GM12865 (cell line): ENCODE data around the gene NUP98.
"Not testable (repeated sequence)": the region's sequence is repeated elsewhere in the genome, so short reads cannot be mapped to it uniquely, and the experiment has no call there.

Source experiments
- DNase-seq: peaks from one replicate; pipeline ENCODE4 v3.0.0; 2010; ENCODE audit warnings: low read depth
- H3K4me3 ChIP-seq: 2 replicates; pipeline ENCODE4 v1.5.1; 2011; ENCODE audit warnings: mild to moderate bottlenecking, low read depth, low read length, control low read depth
- TF ChIP-seq, protein P1 (sequence below): IDR thresholded peaks from 2 replicates; pipeline ENCODE4 v1.5.1; 2011; ENCODE audit warnings: low read length, control low read depth, low read depth, inconsistent platforms; ENCODE audit not compliant: insufficient read depth; ENCODE audit errors: missing control alignments

The NUP98 gene

DNA sequence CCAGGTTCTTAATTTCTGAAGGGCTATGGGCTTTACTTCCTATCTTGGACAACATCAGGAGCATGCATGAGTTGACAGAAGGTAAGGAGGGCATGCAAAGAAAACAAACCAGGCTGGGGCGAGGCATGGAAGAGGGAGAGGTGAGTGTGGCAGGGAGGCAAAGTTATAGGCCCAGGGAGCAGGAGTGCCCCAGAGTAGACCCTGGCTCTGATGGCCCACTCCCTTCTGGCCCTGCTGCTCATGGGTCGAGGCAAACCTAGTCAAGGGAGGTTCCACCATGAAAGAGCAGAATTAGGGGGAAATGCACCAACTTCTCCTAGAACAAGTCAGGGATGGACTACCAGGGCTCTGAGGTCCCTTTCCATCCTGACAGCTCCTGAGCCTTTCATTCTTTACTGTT lies 136.4 kb downstream of the NUP98 start:
- H3K4me3 ChIP-seq = no peak overlapping the region
- no peak for DNase-seq
- TF ChIP-seq, protein P1, sequence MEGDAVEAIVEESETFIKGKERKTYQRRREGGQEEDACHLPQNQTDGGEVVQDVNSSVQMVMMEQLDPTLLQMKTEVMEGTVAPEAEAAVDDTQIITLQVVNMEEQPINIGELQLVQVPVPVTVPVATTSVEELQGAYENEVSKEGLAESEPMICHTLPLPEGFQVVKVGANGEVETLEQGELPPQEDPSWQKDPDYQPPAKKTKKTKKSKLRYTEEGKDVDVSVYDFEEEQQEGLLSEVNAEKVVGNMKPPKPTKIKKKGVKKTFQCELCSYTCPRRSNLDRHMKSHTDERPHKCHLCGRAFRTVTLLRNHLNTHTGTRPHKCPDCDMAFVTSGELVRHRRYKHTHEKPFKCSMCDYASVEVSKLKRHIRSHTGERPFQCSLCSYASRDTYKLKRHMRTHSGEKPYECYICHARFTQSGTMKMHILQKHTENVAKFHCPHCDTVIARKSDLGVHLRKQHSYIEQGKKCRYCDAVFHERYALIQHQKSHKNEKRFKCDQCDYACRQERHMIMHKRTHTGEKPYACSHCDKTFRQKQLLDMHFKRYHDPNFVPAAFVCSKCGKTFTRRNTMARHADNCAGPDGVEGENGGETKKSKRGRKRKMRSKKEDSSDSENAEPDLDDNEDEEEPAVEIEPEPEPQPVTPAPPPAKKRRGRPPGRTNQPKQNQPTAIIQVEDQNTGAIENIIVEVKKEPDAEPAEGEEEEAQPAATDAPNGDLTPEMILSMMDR = no peak

DNA sequence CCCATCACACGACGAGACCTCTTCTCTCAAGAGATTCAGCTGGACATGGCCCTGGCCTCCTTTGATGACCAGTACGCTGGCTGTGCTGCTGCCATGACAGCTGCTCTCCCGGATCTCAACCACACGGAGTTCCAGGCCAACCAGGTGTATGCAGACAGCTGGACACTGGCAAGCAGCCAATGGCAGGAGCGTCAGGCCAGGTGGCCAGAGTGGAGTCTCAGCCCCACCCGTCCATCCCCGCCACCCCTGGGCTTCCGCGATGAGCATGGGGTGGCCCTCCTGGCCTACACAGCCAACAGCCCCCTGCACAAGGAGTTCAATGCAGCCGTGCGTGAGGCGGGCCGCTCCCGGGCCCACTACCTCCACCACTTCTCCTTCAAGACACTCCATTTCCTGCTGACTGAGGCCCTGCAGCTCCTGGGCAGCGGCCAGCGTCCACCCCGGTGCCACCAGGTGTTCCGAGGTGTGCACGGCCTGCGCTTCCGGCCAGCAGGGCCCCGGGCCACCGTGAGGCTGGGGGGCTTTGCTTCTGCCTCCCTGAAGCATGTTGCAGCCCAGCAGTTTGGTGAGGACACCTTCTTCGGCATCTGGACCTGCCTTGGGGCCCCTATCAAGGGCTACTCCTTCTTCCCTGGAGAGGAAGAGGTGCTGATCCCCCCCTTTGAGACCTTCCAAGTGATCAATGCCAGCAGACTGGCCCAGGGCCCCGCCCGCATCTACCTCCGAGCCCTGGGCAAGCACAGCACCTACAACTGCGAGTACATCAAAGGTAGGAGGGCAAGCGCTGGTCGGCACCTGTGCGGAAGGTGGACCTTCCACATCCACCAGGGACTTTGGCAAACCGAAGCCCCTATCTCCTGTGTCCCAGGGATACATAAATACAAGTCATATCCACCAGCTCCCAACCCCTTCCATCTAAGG lies 137.5 kb downstream of the NUP98 start:
- no peak for DNase-seq
- TF ChIP-seq, protein P1 = no peak
- no peak overlapping the region for H3K4me3 ChIP-seq

DNA sequence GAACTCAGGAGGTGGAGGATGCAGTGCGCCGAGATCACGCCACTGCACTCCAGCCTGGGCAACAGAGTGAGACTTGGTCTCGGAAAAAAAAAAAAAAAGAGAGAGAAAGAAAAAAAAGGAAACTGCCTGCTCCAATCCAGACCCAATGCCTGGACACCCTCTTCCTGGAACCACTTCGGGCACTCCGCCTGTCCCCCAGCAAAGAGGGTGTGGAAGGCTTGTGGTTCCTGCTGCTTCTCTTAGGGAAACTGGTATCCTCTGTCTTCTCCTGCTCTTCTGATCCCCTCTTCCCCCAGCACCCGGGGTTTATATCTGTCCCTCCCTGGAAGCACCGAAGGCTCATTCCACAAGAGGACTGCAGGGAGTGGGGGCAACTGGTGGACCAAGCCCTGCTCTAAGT lies 139.1 kb downstream of the NUP98 start:
- TF ChIP-seq, protein P1 = no peak
- no peak for DNase-seq
- H3K4me3 ChIP-seq = no peak overlapping the region

DNA sequence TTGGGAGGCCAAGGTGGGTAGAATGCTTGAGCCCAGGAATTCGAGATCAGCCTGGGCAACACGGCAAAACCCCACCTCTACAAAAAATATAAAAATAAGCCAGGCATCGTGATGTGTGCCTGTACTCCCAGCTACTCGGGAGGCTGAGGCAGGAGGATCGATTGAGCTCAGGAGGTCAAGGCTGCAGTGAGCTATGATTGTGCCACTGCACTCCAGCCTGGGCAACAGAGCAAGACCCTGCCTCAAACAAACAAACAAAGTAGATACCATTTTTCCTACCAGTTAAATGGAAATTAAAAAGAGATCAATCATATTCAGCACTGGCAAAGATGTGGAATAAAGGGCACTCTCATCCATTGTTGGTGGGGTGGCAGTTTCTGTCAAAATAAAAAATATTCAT lies 140.0 kb downstream of the NUP98 start:
- not testable (repeated sequence) for H3K4me3 ChIP-seq, DNase-seq

DNA sequence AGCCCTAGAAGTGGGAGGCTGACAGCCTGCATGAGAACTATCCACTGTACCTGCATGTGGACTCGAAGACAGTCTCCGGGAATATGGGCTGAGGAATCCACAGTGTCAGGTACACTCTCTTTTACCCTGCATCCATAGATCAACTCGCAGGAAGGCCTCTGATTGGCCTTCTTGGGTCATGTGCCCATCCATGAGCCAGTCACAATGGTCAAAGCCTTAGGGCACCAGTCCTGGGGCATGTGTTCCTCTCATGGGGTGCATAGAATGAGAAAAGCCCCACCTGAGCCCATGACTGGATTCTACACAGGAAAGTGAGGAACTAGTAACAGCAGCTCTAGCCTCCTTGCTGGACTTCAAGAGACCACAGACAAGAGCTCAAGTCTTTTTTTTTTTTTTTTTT lies 141.8 kb downstream of the NUP98 start:
- no peak for DNase-seq
- no peak overlapping the region for H3K4me3 ChIP-seq
- TF ChIP-seq, protein P1 = no peak

- not testable (repeated sequence) for H3K4me3 ChIP-seq, DNase-seq
Measured at GRCh38 chr11:3652514-3652913, 144.8 kb downstream of the NUP98 start.

GRCh38 chr11:3649374-3649773 lies 148.0 kb downstream of the NUP98 start:
- not testable (repeated sequence) for H3K4me3 ChIP-seq, DNase-seq

GRCh38 chr11:3648843-3649242 lies 148.5 kb downstream of the NUP98 start:
- H3K4me3 ChIP-seq, DNase-seq: not testable (repeated sequence)

DNA sequence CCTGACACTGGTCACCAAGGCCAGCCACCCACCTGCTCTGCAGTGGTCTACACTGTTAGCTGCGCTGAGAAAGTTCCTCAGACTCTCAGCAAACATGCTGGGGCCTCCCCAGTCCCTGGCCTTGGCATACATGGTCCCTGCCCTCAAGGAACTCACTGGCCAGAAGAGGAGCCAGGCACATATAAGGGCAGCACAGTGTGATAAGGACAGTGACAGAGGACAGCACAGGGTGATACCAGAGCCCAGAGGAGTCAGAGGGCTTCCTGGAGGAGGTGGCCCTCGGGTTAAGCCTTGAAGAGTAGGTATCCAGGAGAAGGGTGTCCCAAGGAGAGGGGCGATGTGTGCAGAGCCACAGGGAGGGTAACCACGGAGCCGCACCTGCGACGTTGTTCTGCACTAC lies 151.8 kb downstream of the NUP98 start:
- TF ChIP-seq, protein P1 = no peak
- H3K4me3 ChIP-seq = no peak overlapping the region
- DNase-seq = no peak
